ENCODE data around the gene TNFAIP8. TPM values are rescaled to one million over a fixed set of nuclear protein-coding genes. Genes with fewer than 3 reads are reported as not detected.

The TNFAIP8 gene
- total RNA-seq (10 to 100 TPM; 17.8 to 26.9 TPM), polyA plus RNA-seq (10 to 100 TPM; 13.7 to 32.2 TPM)
- long read RNA-seq, donor 1, full-length matches to known transcripts = 60 of 74 reads
- long read RNA-seq, donor 1, partial matches to known transcripts = 2 of 74 reads
- long read RNA-seq, donor 1, other reads (novel, unspliced or antisense) = 12 of 74 reads
- long read RNA-seq, donor 2, full-length matches to known transcripts = 11 of 14 reads
- long read RNA-seq, donor 2, partial matches to known transcripts = 0 of 14 reads
- long read RNA-seq, donor 2, other reads (novel, unspliced or antisense) = 3 of 14 reads

DNA sequence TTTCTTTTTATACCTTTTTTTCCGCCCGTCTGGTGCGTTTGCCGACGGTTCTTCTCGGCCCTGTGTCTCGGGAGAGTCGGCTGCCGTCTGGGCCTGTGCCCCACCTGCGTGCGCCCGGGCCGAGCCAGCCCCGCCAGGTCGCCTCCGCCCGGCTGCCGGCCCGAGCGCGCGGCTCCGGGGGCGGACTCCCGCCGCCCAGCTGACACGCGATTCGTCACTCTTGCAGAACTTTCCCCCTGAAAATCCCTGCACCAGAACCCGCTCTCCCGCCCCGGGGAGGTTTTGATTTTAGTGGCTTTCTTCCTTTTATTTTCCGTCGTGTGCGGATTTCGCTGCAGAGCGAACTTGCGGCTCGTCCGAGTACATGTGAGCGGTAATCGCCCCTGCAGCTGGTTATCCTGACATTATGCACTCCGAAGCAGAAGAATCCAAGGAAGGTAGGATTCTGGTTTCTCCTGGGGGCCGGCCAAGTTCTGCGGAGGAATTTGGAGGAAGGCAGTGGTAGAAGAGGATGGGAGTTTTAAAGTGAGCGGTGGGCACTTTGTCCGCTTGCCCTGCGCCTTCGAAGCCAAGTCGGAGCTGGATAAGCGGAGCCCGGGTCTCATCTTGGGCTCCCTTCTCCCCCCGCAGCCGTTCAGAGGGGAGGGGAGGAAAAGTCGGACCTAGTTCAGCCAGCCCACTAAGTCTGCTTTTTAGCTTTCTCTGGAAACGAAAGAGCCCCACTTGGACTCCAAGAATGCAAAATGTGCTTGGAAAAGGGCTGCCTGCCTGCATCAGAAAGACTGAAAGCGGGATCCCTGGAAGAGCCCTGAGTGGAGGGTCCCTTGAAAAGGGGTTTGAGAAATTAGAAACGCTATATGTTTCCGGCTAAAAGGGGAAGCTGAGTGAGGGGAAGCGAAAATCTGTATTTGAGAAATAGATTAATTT lies at the start of gene TNFAIP8:
TNFAIP8 (plus strand) TSS at position 335 of the 927 bp plus-strand sequence; CDS start at position 407, 72 bp downstream.
- Histone ChIP-seq H3K27ac (ENCODE audit: low read depth in 1 of 2, low read length in 2 of 2) (peak within 1 kb of the TSS in 1 of 2 donors; percentile 22), H3K27me3 (ENCODE audit: control insufficient read depth in 1 of 2, insufficient read depth in 2 of 2, low read length in 1 of 2) (no peaks in the 10 kb centered on the region), H3K9me3 (ENCODE audit: control insufficient read depth, low read length) (no peaks in the 10 kb centered on the region), H3K4me1 (ENCODE audit: control insufficient read depth in 1 of 2, insufficient read depth in 2 of 2, low read length in 2 of 2) (peaks cover 0 to 5% of the 10 kb centered on the region in 2 donors), H3K36me3 (ENCODE audit: control insufficient read depth in 1 of 2, insufficient read depth in 2 of 2, low read length in 1 of 2) (no peaks in the 10 kb centered on the region), H3K4me3 (ENCODE audit: low read length in 2 of 2) (peak within 1 kb of the TSS; percentile 70 to 82)
- peak; percentile 78 for ATAC-seq (ENCODE audit: low FRiP score)
- intact Hi-C loops (cut with DNase I) = loop anchor here (5.0 kb wide), 2 partner anchors 41 to 56 kb away; no protein-coding TSS in a partner anchor
- peak; percentile 84 to 86 for DNase-seq
- WGBS, 2 donors = 0% methylated on average over 59 to 60 of the region's 60 CpGs

DNA sequence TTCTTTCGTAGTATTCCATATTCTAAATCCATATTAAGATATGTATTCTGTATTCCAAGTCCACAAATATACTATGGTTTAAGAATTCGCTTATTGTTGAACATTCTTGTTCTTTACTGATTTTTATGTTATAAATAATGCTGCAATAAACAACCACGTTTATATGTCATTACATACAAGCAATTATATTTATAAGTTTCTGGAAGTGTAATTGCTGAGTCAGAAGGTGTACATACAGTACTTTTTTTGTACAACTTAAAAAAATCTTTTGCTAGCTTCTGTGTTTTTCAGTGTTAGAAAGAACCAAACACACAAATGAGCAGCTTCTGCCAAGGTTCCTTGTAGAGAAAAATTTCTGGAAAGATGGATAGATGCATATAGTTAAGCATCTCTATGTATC lies 48.6 kb upstream of the TNFAIP8 start:
- intact Hi-C loops (cut with DNase I) = no loop called here
- H3K27me3 ChIP-seq (ENCODE audit: control insufficient read depth in 1 of 2, insufficient read depth in 2 of 2, low read length in 1 of 2) = no peaks in the 10 kb centered on the region
- no peak overlapping the region for H3K4me3 ChIP-seq (ENCODE audit: low read length in 2 of 2)
- no peaks in the 10 kb centered on the region for H3K36me3 ChIP-seq (ENCODE audit: control insufficient read depth in 1 of 2, insufficient read depth in 2 of 2, low read length in 1 of 2)
- 92 to 93% methylated on average over 3 of the region's 3 CpGs for WGBS, 2 donors
- DNase-seq = no peak
- H3K4me1 ChIP-seq (ENCODE audit: control insufficient read depth in 1 of 2, insufficient read depth in 2 of 2, low read length in 2 of 2) = peaks cover 6 to 9% of the 10 kb centered on the region in 2 donors
- H3K27ac ChIP-seq (ENCODE audit: low read depth in 1 of 2, low read length in 2 of 2) = no peak overlapping the region
- no peaks in the 10 kb centered on the region for H3K9me3 ChIP-seq (ENCODE audit: control insufficient read depth, low read length)
- ATAC-seq (ENCODE audit: low FRiP score) = no peak

DNA sequence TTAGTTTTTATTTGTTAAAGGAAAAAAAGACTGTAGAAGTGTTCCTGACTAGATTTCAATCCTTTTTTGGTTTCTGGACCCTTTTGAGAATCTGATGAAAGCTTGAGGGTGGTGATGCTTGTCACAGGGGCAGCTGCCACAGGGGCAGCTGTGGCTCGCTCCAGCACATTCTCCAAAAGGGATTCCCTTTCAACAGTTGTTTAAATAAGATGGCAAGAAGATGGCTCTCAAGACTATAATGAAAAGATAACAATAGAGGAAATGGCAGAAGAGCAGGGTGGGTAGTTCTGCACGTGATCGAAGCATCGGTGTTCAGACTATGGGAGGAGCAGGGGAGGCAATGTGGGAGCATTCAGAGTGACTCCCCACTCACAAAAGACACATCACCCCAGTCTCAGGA lies 46.5 kb upstream of the TNFAIP8 start:
- WGBS, 2 donors = 96% methylated on average over 4 of the region's 4 CpGs
- H3K4me1 ChIP-seq (ENCODE audit: control insufficient read depth in 1 of 2, insufficient read depth in 2 of 2, low read length in 2 of 2) = peaks cover under 1 to 4% of the 10 kb centered on the region in 2 donors
- H3K9me3 ChIP-seq (ENCODE audit: control insufficient read depth, low read length) = no peaks in the 10 kb centered on the region
- H3K4me3 ChIP-seq (ENCODE audit: low read length in 2 of 2) = no peak overlapping the region
- no peak overlapping the region for H3K27ac ChIP-seq (ENCODE audit: low read depth in 1 of 2, low read length in 2 of 2)
- no peaks in the 10 kb centered on the region for H3K27me3 ChIP-seq (ENCODE audit: control insufficient read depth in 1 of 2, insufficient read depth in 2 of 2, low read length in 1 of 2)
- ATAC-seq (ENCODE audit: low FRiP score) (no peak), DNase-seq (no peak)
- no peaks in the 10 kb centered on the region for H3K36me3 ChIP-seq (ENCODE audit: control insufficient read depth in 1 of 2, insufficient read depth in 2 of 2, low read length in 1 of 2)
- intact Hi-C loops (cut with DNase I) = no loop called here

DNA sequence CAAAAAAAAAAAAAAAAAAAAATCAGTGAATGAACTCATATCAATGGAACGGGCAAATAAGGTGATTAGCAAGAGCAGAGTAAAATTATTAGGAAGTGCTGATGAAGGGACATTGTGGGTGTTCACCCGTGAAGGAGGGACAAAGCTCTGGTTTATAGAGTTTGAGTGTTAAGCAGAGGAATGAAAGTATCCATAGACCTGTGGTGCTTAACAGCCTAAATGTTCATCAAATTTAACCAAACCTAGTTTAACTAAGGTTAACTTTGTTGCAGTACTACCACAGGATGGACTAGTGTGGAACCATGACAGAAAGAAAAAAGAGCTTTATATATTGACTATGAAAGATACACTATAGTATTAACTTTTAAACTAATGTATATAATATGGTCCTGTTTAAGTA lies 44.1 kb upstream of the TNFAIP8 start:
- intact Hi-C loops (cut with DNase I) = no loop called here
- Histone ChIP-seq H3K4me1 (ENCODE audit: control insufficient read depth in 1 of 2, insufficient read depth in 2 of 2, low read length in 2 of 2) (peaks cover 0 to 3% of the 10 kb centered on the region in 2 donors), H3K9me3 (ENCODE audit: control insufficient read depth, low read length) (no peaks in the 10 kb centered on the region), H3K27ac (ENCODE audit: low read depth in 1 of 2, low read length in 2 of 2) (no peak overlapping the region), H3K4me3 (ENCODE audit: low read length in 2 of 2) (no peak overlapping the region), H3K36me3 (ENCODE audit: control insufficient read depth in 1 of 2, insufficient read depth in 2 of 2, low read length in 1 of 2) (no peaks in the 10 kb centered on the region), H3K27me3 (ENCODE audit: control insufficient read depth in 1 of 2, insufficient read depth in 2 of 2, low read length in 1 of 2) (no peaks in the 10 kb centered on the region)
- DNase-seq = no peak
- WGBS, 2 donors = 93 to 95% methylated on average over 2 of the region's 2 CpGs
- no peak for ATAC-seq (ENCODE audit: low FRiP score)

DNA sequence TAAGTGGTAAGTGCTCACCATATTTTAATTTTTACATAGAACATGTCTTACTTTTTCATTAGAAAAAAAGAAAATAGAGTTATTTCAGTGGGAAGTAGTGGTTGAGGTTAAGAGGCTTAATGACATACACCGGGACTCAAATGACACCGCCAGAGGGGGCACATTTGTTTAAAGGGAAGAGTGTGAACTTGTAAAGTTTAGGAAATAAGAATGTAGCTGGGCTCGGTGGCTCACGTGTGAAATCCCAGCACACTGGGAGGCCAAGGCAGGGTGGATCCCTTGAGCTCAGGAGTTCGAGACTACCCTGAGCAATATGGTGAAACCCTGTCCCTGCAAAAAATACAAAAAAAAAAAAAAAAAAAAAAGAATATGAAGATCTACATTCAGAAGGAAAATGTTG lies 43.4 kb upstream of the TNFAIP8 start:
- intact Hi-C loops (cut with DNase I) = no loop called here
- H3K4me3 ChIP-seq (ENCODE audit: low read length in 2 of 2) = no peak overlapping the region
- no peaks in the 10 kb centered on the region for H3K36me3 ChIP-seq (ENCODE audit: control insufficient read depth in 1 of 2, insufficient read depth in 2 of 2, low read length in 1 of 2)
- no peak for ATAC-seq (ENCODE audit: low FRiP score)
- H3K9me3 ChIP-seq (ENCODE audit: control insufficient read depth, low read length) = no peaks in the 10 kb centered on the region
- no peaks in the 10 kb centered on the region for H3K27me3 ChIP-seq (ENCODE audit: control insufficient read depth in 1 of 2, insufficient read depth in 2 of 2, low read length in 1 of 2)
- DNase-seq = no peak
- H3K4me1 ChIP-seq (ENCODE audit: control insufficient read depth in 1 of 2, insufficient read depth in 2 of 2, low read length in 2 of 2) = peaks cover 0 to 3% of the 10 kb centered on the region in 2 donors
- whole genome bisulfite sequencing, 2 donors = 86 to 94% methylated on average over 5 of the region's 5 CpGs
- no peak overlapping the region for H3K27ac ChIP-seq (ENCODE audit: low read depth in 1 of 2, low read length in 2 of 2)

DNA sequence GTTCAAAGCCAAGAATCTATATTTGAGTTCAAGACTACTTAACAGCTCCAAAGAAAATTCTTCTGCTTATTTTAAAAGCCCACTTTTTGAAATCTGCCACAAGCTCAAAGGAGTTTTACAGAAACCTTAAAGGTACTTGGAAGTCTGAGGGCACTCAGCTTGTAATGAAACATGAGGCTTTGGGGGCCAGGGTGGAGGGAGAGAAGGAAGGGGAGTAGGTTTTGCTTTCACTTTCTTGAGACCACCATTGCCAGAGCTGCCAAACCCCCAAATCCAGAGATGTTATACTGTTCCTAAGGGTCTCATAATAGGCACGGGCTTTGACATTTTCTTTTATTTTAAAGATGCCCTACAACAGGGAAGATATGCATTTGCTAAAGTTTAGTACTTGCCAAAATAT lies 42.6 kb upstream of the TNFAIP8 start:
- Histone ChIP-seq H3K4me3 (ENCODE audit: low read length in 2 of 2) (no peak overlapping the region), H3K4me1 (ENCODE audit: control insufficient read depth in 1 of 2, insufficient read depth in 2 of 2, low read length in 2 of 2) (peaks cover 0 to 3% of the 10 kb centered on the region in 2 donors), H3K36me3 (ENCODE audit: control insufficient read depth in 1 of 2, insufficient read depth in 2 of 2, low read length in 1 of 2) (no peaks in the 10 kb centered on the region), H3K9me3 (ENCODE audit: control insufficient read depth, low read length) (no peaks in the 10 kb centered on the region), H3K27me3 (ENCODE audit: control insufficient read depth in 1 of 2, insufficient read depth in 2 of 2, low read length in 1 of 2) (no peaks in the 10 kb centered on the region), H3K27ac (ENCODE audit: low read depth in 1 of 2, low read length in 2 of 2) (no peak overlapping the region)
- 71 to 79% methylated on average over 1 of the region's 1 CpG for whole genome bisulfite sequencing, 2 donors
- intact Hi-C loops (cut with DNase I) = no loop called here
- DNase-seq (no peak), ATAC-seq (ENCODE audit: low FRiP score) (no peak)

DNA sequence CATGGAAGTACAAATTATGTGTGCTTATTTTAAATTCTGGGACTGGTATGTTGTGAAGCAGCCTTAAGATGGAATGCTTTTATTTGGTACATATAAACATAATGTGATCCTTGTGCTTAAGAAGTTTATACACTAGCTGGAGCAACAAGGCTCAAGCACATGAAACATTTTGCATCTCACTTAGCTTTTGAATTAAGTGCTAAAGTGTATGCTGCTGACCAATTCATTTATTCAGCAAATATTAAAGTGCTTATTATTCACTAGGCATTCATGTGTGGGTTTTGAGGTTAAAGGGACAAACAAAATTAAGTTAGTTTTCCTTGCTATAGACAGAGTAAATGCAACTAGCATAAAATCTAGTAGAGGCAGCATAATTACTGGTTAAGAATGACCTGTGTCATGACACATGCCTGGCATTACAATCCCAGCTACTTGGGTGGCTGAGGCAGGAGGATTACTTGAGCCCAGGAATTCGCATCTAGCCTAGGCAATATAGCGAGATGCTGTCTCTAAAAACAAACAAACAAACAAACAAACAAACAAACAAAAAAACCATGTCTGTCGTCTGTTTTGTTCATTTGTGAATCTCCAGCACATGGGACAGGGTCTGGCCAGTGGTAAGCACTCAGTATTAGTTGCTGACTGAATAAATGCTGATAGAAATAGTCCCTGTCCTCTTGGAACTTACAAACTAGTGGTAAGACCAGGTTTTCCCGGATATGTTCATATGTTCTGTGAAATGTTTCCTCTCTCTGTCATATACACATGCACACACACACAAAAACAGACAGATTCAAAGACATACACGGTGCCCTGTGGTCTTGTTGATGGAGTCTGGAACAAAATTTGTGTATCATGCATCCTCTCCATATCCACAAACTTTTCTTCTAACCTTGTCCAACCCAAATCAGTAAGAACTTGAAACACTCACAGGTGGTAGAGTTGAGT lies 41.9 kb upstream of the TNFAIP8 start:
- Histone ChIP-seq H3K36me3 (ENCODE audit: control insufficient read depth in 1 of 2, insufficient read depth in 2 of 2, low read length in 1 of 2) (no peaks in the 10 kb centered on the region), H3K4me1 (ENCODE audit: control insufficient read depth in 1 of 2, insufficient read depth in 2 of 2, low read length in 2 of 2) (peaks cover 0 to 3% of the 10 kb centered on the region in 2 donors), H3K9me3 (ENCODE audit: control insufficient read depth, low read length) (no peaks in the 10 kb centered on the region), H3K27ac (ENCODE audit: low read depth in 1 of 2, low read length in 2 of 2) (no peak overlapping the region), H3K27me3 (ENCODE audit: control insufficient read depth in 1 of 2, insufficient read depth in 2 of 2, low read length in 1 of 2) (no peaks in the 10 kb centered on the region), H3K4me3 (ENCODE audit: low read length in 2 of 2) (no peak overlapping the region)
- no peak for DNase-seq
- no peak for ATAC-seq (ENCODE audit: low FRiP score)
- 76 to 82% methylated on average over 5 of the region's 5 CpGs for WGBS, 2 donors
- intact Hi-C loops (cut with DNase I) = no loop called here

DNA sequence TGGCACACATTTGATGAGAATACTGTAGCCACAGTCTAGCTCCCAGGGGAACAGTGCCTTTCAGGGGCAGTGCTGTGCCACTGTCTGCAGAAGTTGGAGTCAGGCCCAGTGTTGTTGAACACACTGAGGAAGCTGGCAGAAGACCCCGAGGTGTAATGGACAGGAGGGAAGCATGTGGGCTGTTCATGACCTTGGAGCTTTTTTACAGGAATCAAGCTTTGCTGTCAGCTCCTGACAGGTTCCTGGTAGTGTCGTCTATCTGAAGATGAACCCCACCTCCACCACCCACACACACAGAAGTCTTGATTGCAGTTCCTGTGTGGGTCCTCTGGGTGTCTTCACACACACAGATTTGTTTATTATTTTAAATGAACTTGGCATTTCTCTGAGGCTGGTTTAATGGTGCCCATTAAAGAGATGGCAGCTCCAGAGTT lies 40.3 kb upstream of the TNFAIP8 start:
- intact Hi-C loops (cut with DNase I) = no loop called here
- WGBS, 2 donors = 39 to 40% methylated on average over 2 of the region's 2 CpGs
- no peak for ATAC-seq (ENCODE audit: low FRiP score)

More for the DNA sequence above, 40.3 kb upstream of the TNFAIP8 start:
- DNase-seq = no peak
- H3K27ac ChIP-seq (ENCODE audit: low read depth in 1 of 2, low read length in 2 of 2) = no peak overlapping the region
- H3K4me1 ChIP-seq (ENCODE audit: control insufficient read depth in 1 of 2, insufficient read depth in 2 of 2, low read length in 2 of 2) = peaks cover 0 to 3% of the 10 kb centered on the region in 2 donors
- H3K36me3 ChIP-seq (ENCODE audit: control insufficient read depth in 1 of 2, insufficient read depth in 2 of 2, low read length in 1 of 2) = no peaks in the 10 kb centered on the region
- no peaks in the 10 kb centered on the region for H3K27me3 ChIP-seq (ENCODE audit: control insufficient read depth in 1 of 2, insufficient read depth in 2 of 2, low read length in 1 of 2)
- H3K9me3 ChIP-seq (ENCODE audit: control insufficient read depth, low read length) = no peaks in the 10 kb centered on the region
- no peak overlapping the region for H3K4me3 ChIP-seq (ENCODE audit: low read length in 2 of 2)

Measured in aorta (tissue), 5 donors.